Stimulated activated CD8-positive, alpha-beta memory T cell treated with anti-CD3 and anti-CD28 coated beads, Interleukin-7, amount 100 ng/mL, for 24 hours (primary cell): ENCODE measurements around the gene EREG.

Source experiments
- DNase-seq: peaks from one replicate; pipeline ENCODE4 v3.0.0-alpha.2; 2020; ENCODE audit warnings: low read depth

Gene EREG

DNA sequence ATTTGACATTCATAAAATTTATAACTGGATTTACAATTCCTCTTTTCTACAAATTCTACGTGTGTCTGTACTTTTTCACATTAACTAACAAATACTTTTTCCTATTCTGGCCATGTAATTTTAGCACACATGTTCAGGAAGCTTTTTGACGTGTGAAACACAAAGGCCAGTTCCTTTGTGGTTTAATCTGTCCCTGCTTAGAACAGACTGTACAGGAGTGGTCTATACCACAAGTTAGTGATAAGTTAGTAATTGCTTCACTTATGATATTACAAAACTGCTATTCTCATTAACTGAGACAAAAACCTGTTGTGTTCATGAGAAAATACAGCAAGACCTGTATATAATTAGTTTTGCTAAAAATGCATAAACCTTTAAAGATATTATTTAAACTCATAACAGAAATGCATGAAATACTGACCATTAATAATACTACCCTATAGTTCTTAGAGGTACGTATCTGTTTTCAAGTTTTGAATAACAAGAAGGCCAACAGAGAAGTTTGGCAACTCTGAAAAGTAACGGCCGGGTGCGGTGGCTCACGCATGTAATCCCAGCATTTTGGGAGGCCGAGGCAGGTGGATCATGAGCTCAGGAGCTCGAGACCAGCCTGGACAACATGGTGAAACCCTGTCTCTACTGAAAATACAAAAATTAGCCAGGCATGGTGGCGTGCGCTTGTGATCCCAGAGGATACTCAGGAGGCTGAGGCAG, 66.3 kb downstream of the EREG start:
- DNase-seq: no peak

DNA sequence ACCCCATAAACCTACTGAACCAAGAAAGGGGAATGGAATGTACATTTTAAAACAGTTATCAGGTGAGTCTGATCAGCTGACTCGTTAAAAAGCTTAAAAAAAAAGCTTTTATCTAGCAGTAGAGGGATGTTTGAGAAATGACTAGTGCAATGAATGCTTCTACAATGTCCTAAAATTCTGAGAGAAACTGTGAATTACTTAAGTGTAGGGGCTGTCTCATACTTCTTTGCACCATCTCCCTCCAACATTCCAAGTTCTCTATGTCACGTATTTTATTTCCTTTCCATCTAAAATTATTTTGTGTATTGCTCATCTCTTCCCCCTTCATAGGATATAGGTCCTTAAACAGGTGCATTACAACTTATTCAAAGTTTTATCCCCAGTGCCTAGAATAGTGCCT, 68.1 kb downstream of the EREG start:
- no peak for DNase-seq

DNA sequence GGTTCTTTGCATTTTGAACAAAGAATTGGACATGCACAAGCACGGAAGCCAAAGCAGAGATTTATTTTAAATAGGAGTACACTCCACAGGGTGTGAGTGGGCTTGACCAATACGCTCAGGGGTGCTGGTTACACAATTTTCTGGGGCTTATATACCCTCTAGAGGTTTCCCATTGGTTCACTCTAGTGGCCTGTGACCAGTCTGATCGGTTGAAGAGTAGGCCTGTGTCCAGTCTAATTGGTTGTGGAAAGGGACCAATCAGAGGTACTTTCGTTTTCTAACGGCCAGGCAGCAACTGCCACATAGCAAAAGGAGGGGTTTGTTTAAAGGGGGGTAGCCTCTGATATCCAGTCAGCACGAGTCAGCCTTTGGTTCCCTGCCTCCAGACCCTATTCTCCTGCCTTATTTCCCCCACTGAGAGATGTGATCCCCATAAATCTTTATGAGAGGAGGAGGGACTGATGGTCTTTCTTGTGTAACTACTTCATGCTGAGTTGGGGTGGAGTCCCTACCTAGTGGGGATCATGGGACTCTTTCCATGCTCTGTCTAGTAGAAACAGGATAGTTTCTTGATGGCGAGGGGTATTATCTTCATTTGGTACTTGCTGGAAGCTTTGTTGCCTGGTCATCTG, 68.7 kb downstream of the EREG start:
- DNase-seq: no peak

DNA sequence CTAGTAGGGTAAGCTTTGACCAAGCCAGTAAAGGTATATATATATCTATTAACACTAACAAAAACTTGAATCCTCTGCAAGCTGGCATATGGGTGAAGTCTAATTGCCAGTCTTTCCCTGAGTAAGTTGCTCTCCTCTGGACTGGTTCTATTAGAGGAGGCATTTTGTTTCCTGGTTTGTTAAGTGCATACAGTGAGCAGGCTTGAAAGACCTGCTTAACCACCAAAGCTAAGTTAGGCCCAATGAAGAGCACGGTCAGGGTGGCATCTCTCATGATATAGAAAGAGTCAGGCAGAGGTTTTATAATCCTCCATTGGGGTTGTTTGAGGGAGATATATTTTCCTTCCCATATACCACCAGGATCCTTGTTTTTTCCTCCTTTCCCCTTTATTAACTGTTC, 70.4 kb downstream of the EREG start:
- DNase-seq: no peak

DNA sequence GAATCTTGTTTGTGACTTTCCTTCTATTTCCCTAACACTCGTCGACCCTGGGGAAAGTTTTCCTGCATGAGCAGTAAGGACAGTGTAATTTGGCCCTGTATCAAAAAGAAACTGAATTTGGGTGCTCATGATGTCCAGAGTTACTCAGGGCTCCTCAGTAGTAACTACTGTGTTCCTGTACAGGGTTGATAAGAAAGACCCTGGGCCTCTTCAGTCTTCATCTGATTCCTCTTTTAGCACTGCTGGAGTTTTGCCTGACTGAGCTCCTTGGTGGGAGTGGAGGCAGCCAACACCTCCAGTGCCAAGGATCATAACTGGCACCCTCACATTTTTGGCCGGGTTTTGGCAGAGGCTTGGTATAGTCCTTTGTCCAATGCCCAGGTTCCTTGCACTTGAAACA, 72.9 kb downstream of the EREG start:
- DNase-seq: no peak
